NT2/D1 (cell line): ENCODE data around the gene GTPBP10.

ENCODE experiments used
- DNase-seq: peaks from one replicate; pipeline ENCODE4 v3.0.0-alpha.2; 2011; ENCODE audit warnings: low read depth, low spot score
- H3K27me3 ChIP-seq: 2 replicates; pipeline ENCODE4 v1.6.0; 2011; ENCODE audit warnings: mild to moderate bottlenecking; ENCODE audit not compliant: insufficient read length, insufficient read depth
- H3K36me3 ChIP-seq: 2 replicates; pipeline ENCODE4 v1.6.1; 2011; ENCODE audit warnings: mild to moderate bottlenecking, low read length, mixed read lengths; ENCODE audit not compliant: insufficient read depth, insufficient read length
- H3K4me1 ChIP-seq: 2 replicates; pipeline ENCODE4 v1.5.1; 2011; ENCODE audit not compliant: insufficient read depth, insufficient read length
- H3K4me3 ChIP-seq: 2 replicates; pipeline ENCODE4 v1.5.1; 2011; ENCODE audit warnings: low read depth; ENCODE audit not compliant: insufficient read length
- H3K9ac ChIP-seq: 2 replicates; pipeline ENCODE4 v1.6.0; 2011; ENCODE audit warnings: low read depth; ENCODE audit not compliant: insufficient read length
- H3K9me3 ChIP-seq: 2 replicates; pipeline ENCODE4 v1.5.1; 2011; ENCODE audit warnings: mild to moderate bottlenecking, low read length; ENCODE audit not compliant: insufficient read depth
- SUZ12 ChIP-seq: IDR thresholded peaks from 2 replicates; pipeline ENCODE4 v1.6.1; 2011; ENCODE audit not compliant: insufficient read length, insufficient read depth; ENCODE audit errors: extremely low read depth
- YY1 ChIP-seq: IDR thresholded peaks from 2 replicates; pipeline ENCODE4 v1.6.1; 2011; ENCODE audit not compliant: insufficient read length, insufficient read depth
- ZNF274 ChIP-seq: IDR thresholded peaks from 2 replicates; pipeline ENCODE4 v1.6.1; 2011; ENCODE audit warnings: mild to moderate bottlenecking, low read depth, low read length

GTPBP10 gene, protein sequence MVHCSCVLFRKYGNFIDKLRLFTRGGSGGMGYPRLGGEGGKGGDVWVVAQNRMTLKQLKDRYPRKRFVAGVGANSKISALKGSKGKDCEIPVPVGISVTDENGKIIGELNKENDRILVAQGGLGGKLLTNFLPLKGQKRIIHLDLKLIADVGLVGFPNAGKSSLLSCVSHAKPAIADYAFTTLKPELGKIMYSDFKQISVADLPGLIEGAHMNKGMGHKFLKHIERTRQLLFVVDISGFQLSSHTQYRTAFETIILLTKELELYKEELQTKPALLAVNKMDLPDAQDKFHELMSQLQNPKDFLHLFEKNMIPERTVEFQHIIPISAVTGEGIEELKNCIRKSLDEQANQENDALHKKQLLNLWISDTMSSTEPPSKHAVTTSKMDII

DNA sequence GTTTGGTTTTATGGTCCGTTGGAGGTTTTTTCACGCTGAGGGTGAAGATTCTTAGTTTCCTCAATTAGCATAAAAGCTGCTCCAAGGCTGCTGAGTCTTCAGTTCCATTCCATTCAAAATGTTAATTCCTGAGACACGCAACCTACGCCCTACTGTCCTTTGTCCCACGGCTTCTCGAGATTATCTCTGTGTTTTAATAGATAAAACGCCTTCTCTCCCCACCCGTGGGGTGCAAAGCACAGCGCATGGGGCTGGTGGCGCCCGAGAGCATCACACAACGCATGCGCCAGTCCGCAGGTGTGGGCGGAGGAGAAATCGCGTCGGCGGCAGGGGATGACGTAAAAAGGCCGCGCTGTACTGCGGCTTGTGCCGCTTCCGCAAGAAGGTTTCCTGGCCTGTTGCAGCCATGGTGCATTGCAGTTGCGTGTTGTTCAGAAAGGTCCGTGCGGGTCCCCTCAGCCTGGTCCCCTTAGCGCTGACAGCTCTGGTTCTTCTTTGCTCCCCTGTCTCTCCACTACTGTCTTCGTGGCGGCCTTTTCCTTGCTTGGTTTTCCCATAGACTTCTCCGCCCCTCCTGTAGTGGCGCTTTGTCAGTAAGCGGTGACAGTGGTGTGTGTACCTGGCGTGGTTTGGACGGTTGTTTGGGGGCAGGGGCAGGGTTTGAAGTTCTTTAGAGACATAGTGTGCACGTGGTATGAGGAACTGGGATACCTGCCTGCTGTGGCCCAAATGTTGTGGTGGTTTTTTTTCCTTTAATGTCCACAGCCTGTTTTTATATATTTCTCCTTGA, at the start of gene GTPBP10:
TSS of gene GTPBP10 (plus strand) at position 381 of the 790 bp plus-strand sequence. CDS start at position 407, 26 bp downstream.
- peaks cover 5% of the 10 kb centered on the region for H3K36me3 ChIP-seq
- TF ChIP-seq YY1 (no peak), ZNF274 (no peak), SUZ12 (no peak)

DNA sequence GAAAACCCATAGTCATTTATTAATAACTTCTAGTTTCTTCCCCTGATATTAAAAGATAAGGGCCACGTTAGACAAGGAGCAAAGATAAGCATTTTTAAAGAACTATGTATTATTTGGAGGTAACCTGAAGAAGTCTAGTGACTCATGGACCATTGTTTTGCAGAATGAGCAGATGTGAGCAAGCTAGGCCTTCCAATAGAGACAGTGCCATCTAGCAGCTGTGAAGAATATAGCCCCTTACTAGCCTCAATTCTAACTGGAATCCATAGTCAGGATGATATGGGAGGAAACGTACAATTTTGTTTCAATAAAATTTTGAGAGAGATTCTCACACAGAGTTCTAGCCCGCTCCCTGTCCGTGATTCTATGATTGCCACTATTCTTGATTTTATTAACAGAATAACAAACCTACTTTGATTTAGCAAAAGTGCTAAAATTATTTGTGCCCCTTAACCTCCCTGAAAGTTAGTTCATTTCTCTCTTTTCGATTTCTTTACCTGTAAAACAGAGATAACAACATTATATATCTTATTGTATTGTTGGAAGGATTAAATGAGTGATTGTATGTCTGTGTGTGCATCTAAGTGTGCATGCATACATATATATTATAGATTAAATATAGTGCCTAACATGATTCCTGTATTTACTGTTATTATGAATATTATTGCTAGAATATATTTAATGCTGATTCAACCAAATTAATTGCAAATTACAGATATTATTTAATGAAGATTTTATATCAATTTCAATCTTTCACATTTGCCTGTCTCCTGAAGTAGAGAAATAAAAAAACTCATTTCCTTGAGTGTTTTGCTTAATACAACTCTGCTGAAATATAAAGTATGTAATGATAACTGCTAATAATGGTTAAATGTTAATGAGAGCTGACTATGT, 48.1 kb upstream of the GTPBP10 start:
- TF ChIP-seq SUZ12: no peak
- TF ChIP-seq ZNF274: no peak
- no peak for TF ChIP-seq YY1
- Histone ChIP-seq H3K36me3 (no peaks in the 10 kb centered on the region), H3K9me3 (no peaks in the 10 kb centered on the region), H3K4me3 (no peak overlapping the region), H3K27me3 (no peaks in the 10 kb centered on the region), H3K4me1 (no peaks in the 10 kb centered on the region), H3K9ac (no peak overlapping the region)
- DNase-seq: peak; percentile 48

More for the DNA sequence above, at the start of gene GTPBP10:
- Histone ChIP-seq H3K4me3 (peak within 1 kb of the TSS; percentile 88), H3K9ac (peak within 1 kb of the TSS; percentile 91), H3K9me3 (no peaks in the 10 kb centered on the region), H3K4me1 (no peaks in the 10 kb centered on the region), H3K27me3 (no peaks in the 10 kb centered on the region)
- DNase-seq: peak; percentile 92

DNA sequence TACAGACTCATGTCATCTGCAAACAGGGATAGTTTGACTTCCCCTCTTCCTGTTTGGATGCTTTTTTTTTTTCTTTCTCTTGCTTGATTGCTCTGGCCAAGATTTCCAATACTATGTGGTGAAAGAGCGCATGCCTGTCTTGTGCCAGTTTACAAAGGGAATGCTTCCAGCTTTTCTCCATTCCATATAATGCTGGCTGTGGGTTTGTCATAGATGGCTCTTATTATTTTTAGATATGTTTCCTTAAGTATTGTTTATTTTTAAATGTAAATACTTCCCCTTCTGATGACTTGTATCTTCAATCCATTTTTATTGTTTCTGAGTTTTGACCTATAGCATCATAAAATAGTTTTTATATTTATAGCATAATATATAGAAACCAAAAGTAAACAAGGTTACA, 43.3 kb upstream of the GTPBP10 start:
- no peak for TF ChIP-seq YY1
- TF ChIP-seq ZNF274: no peak
- no peak for TF ChIP-seq SUZ12
- Histone ChIP-seq H3K36me3 (no peaks in the 10 kb centered on the region), H3K4me1 (no peaks in the 10 kb centered on the region), H3K4me3 (no peak overlapping the region), H3K27me3 (no peaks in the 10 kb centered on the region), H3K9ac (no peak overlapping the region), H3K9me3 (no peaks in the 10 kb centered on the region)
- DNase-seq: no peak

DNA sequence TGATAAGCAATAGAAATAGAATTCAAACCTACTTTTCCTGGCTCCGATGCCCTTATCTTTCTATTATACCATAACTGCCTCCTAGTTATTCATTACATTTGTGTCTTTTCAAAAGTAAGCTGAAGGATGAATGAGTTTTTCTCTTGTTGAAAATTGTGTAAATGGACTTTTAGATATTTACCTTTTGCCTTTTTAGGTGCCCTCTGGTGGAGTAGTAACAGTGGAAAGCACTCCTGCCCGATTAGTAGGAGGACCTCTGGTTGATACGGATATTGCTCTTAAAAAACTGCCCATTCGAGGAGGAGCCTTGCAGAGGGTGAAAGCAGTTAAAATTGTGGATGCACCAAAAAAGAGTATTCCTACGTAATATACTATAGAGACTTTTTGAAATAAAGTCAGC, 36.6 kb upstream of the GTPBP10 start:
- Histone ChIP-seq H3K4me3 (no peak overlapping the region), H3K9ac (no peak overlapping the region), H3K9me3 (no peaks in the 10 kb centered on the region), H3K36me3 (no peaks in the 10 kb centered on the region), H3K27me3 (no peaks in the 10 kb centered on the region), H3K4me1 (no peaks in the 10 kb centered on the region)
- DNase-seq: no peak
- TF ChIP-seq YY1 (no peak), ZNF274 (no peak), SUZ12 (no peak)

DNA sequence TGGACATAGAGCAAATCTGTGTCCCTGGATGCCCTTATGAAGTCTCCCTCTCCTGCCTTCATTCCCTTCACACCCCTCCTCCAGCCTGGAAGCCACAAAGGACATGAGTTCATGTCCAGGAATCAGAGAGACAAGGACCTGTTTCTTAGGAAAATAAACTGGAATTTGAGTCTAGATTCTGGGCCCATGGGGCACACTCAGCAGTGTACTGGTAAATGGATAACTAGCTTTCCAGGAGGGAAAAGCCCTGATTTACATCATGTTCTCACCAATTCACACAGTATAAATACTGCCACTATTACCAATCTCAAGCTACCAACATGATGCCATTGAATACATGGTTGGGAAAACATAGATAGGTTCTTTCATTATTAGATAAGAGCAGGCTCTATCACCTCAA, 35.3 kb upstream of the GTPBP10 start:
- TF ChIP-seq ZNF274: no peak
- no peak for TF ChIP-seq YY1
- no peak for TF ChIP-seq SUZ12
- Histone ChIP-seq H3K36me3 (no peaks in the 10 kb centered on the region), H3K4me1 (no peaks in the 10 kb centered on the region)

DNA sequence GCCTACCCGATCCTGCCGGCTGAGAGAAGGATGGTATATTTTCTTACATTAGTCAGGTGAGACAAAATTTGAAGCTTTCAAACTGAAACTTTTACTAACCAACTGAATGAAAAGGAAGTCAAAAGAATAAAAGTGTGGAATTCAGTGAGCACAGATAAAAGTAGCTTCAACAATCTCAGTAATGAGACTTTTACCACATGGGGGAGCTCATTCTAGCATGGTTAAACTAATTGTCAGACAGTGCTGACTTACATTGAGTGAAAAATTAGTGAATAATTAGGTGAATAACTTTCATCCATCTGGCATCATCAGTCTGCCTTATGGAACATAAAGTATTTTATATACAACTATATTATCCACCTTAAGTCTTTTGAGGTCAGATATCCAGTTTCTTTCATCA, 33.8 kb upstream of the GTPBP10 start:
- no peak for TF ChIP-seq ZNF274
- Histone ChIP-seq H3K4me1 (no peaks in the 10 kb centered on the region), H3K36me3 (no peaks in the 10 kb centered on the region), H3K27me3 (no peaks in the 10 kb centered on the region), H3K9ac (no peak overlapping the region), H3K4me3 (no peak overlapping the region), H3K9me3 (no peaks in the 10 kb centered on the region)
- DNase-seq: no peak

More for the DNA sequence above, 35.3 kb upstream of the GTPBP10 start:
- H3K9me3 ChIP-seq: no peaks in the 10 kb centered on the region
- H3K9ac ChIP-seq: no peak overlapping the region
- H3K4me3 ChIP-seq: no peak overlapping the region
- no peaks in the 10 kb centered on the region for H3K27me3 ChIP-seq
- no peak for DNase-seq

DNA sequence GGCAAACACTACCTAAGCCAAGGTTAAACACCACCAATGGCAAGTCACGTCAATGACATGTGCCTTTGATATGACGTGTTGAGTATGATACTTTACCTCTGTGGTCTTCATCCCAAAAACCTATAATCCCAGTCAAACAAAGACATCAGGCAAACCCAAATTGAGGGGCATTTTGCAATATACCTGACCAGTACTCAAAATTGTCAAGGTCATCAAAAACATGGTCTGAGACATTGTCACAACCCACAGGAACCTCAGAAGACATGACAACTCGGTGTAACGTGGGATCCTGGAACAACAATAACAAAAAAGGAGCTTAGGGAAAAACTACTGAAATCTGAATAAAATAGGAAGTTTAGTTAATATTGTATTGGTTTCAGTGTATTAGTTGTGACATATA, 32.6 kb upstream of the GTPBP10 start:
- no peak overlapping the region for H3K4me3 ChIP-seq
- no peak for DNase-seq
- H3K9ac ChIP-seq: no peak overlapping the region
- no peaks in the 10 kb centered on the region for H3K9me3 ChIP-seq
- no peaks in the 10 kb centered on the region for H3K36me3 ChIP-seq
- no peaks in the 10 kb centered on the region for H3K27me3 ChIP-seq
- TF ChIP-seq ZNF274: no peak
- no peak for TF ChIP-seq YY1
- no peak for TF ChIP-seq SUZ12
- H3K4me1 ChIP-seq: no peaks in the 10 kb centered on the region
